ENCODE data around the gene ZW10. TPM values are rescaled to one million over a fixed set of nuclear protein-coding genes. Genes with fewer than 3 reads are reported as not detected.

The ZW10 gene
- total and polyA plus RNA-seq, 10 of the 15 experiments (the other 5 are each of a cell fraction or from before 2014, with no cell fraction given) = 5.4 to 32.0 (median 17.3) TPM

- intact Hi-C loops (cut with micrococcal nuclease; ENCODE audit: unreplicated experiment) = no loop called here
- TF ChIP-seq MXI1 (IDR thresholded peaks at IDR 0.05; ENCODE audit: low read depth, low read length) (no peak), GABPA (IDR thresholded peaks at IDR 0.05; ENCODE audit: low read depth) (no peak), ZNF274 (IDR thresholded peaks at IDR 0.05; ENCODE audit: insufficient read depth, insufficient read length) (no peak), ZZZ3 (IDR thresholded peaks at IDR 0.05; ENCODE audit: control insufficient read depth, insufficient read length, low read depth) (no peak), CTCF (IDR thresholded peaks at IDR 0.05 in 2 of 3, conservative IDR thresholded peaks at IDR 0.05 in 1 of 3; ENCODE audit: control insufficient read depth in 2 of 3, extremely low read depth in 1 of 3, insufficient read depth in 1 of 3, low read depth in 3 of 3, low read length in 3 of 3) (no peak), ZNF207 (IDR thresholded peaks at IDR 0.05; ENCODE audit: borderline replicate concordance) (no peak), JUND (IDR thresholded peaks at IDR 0.05; ENCODE audit: low read depth, low read length) (no peak), PAX5 (IDR thresholded peaks at IDR 0.05; ENCODE audit: borderline replicate concordance, low read depth, low read length) (no peak), CREB1 (IDR thresholded peaks at IDR 0.05; ENCODE audit: low read depth) (no peak), MLLT1 (IDR thresholded peaks at IDR 0.05) (no peak), ZNF24 (IDR thresholded peaks at IDR 0.05) (no peak), ZNF592 (IDR thresholded peaks at IDR 0.05) (no peak), KDM1A (IDR thresholded peaks at IDR 0.05; ENCODE audit: borderline replicate concordance) (no peak)
- TF ChIP-seq, protein P1, sequence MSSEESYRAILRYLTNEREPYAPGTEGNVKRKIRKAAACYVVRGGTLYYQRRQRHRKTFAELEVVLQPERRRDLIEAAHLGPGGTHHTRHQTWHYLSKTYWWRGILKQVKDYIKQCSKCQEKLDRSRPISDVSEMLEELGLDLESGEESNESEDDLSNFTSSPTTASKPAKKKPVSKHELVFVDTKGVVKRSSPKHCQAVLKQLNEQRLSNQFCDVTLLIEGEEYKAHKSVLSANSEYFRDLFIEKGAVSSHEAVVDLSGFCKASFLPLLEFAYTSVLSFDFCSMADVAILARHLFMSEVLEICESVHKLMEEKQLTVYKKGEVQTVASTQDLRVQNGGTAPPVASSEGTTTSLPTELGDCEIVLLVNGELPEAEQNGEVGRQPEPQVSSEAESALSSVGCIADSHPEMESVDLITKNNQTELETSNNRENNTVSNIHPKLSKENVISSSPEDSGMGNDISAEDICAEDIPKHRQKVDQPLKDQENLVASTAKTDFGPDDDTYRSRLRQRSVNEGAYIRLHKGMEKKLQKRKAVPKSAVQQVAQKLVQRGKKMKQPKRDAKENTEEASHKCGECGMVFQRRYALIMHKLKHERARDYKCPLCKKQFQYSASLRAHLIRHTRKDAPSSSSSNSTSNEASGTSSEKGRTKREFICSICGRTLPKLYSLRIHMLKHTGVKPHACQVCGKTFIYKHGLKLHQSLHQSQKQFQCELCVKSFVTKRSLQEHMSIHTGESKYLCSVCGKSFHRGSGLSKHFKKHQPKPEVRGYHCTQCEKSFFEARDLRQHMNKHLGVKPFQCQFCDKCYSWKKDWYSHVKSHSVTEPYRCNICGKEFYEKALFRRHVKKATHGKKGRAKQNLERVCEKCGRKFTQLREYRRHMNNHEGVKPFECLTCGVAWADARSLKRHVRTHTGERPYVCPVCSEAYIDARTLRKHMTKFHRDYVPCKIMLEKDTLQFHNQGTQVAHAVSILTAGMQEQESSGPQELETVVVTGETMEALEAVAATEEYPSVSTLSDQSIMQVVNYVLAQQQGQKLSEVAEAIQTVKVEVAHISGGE (CRISPR knock-in tag; IDR thresholded peaks at IDR 0.05) = no peak
Measured at GRCh38 chr11:113774174-113774503, 647 bp upstream of the ZW10 start.

More at GRCh38 chr11:113774174-113774503, 647 bp upstream of the ZW10 start:
- CTCF ChIA-PET = interaction anchor here (1.3 to 2.5 kb wide), 5 partner anchors 8 to 31 kb away, joined by 4 to 12 read pairs (median 7); no protein-coding TSS in a partner anchor
- H3K27ac ChIP-seq (ENCODE audit: control insufficient read depth, insufficient read depth) = no peak overlapping the region
- DNase-seq (ENCODE audit: low read depth, low spot score) = no peak
- POLR2A ChIA-PET = no interaction called here
- SMC1A ChIA-PET (ENCODE audit: uncharacterized antibody, unreplicated experiment) = interaction anchor here (0.6 to 1.3 kb wide), 3 partner anchors 12 to 58 kb away, joined by 3 read pairs; no protein-coding TSS in a partner anchor
- H3K4me1 ChIP-seq (ENCODE audit: control insufficient read depth, insufficient read depth, low read length) = no peaks in the 10 kb centered on the region
- in situ Hi-C loops (cut with MboI) = loop anchor here (10.0 kb wide), 1 partner anchor 459 kb away; the partner anchor contains the start of gene TTC12
- no peaks in the 10 kb centered on the region for H3K9me3 ChIP-seq (replicated peaks; ENCODE audit: control insufficient read depth, insufficient read depth, low read length)
- 0% methylated on average over 1 of the region's 1 CpG for WGBS (ENCODE audit: insufficient coverage, insufficient replicate concordance, low lambda C conversion rate, missing lambda C conversion rate)
- no TSS peak for BruUV-seq (replicated peaks)
- H3K79me2 ChIP-seq (ENCODE audit: control insufficient read depth, insufficient read depth, low read length) = peaks cover 12% of the 10 kb centered on the region
- ATAC-seq = no peak
- H3K27me3 ChIP-seq (replicated peaks in 1 of 2; ENCODE audit: control insufficient read depth in 2 of 2, insufficient read depth in 2 of 2, low read length in 1 of 2) = no peaks in the 10 kb centered on the region
- no peak overlapping the region; the same call in 1 of the 2 replicates for H2AFZ ChIP-seq (ENCODE audit: control insufficient read depth, low read depth, low read length)
- peaks cover 0 to 2% of the 10 kb centered on the region in 2 experiments; a peak in 1 of 4 replicates for H3K36me3 ChIP-seq (ENCODE audit: control insufficient read depth in 2 of 2, insufficient read depth in 2 of 2, low read length in 1 of 2)
- H3K4me3 ChIP-seq = no peak overlapping the region; the same call in 1 of the 2 replicates
- RAD21 ChIA-PET (ENCODE audit: unreplicated experiment) = no interaction called here
- no peak overlapping the region for H3K4me2 ChIP-seq (ENCODE audit: control insufficient read depth, insufficient read depth)
- no peak for FAIRE-seq
- no peak overlapping the region for H3K9ac ChIP-seq (ENCODE audit: control insufficient read depth, insufficient read depth, low read length)
- no peaks in the 10 kb centered on the region for H4K20me1 ChIP-seq (ENCODE audit: control insufficient read depth, insufficient read depth)

Data from GM12878 (cell line).